NCI-H345 treated with DMSO at 0.1 percent for 48 hours (cell line): ENCODE data around the gene SLC27A1.
"Not testable (repeated sequence)": the region's sequence is repeated elsewhere in the genome, so short reads cannot be mapped to it uniquely, and the experiment has no call there.

Source experiments
- DNase-seq: peaks from one replicate; lab custom pipeline; 2025; ENCODE audit not compliant: unreplicated experiment; lab: John Stamatoyannopoulos, UW

The SLC27A1 gene

GRCh38 chr19:17510220-17510993, 40.1 kb downstream of the SLC27A1 start:
- DNase-seq, result no peak

- DNase-seq, result no peak
Observed at GRCh38 chr19:17511724-17512573, 41.6 kb downstream of the SLC27A1 start.

GRCh38 chr19:17512574-17512939, 42.2 kb downstream of the SLC27A1 start:
- DNase-seq, result no peak

- no peak for DNase-seq
Observed at GRCh38 chr19:17515408-17516149, 45.3 kb downstream of the SLC27A1 start.

GRCh38 chr19:17517898-17518297, 47.6 kb downstream of the SLC27A1 start:
- DNase-seq, result no peak

- not testable (repeated sequence) for DNase-seq
Observed at GRCh38 chr19:17518654-17519053, 48.3 kb downstream of the SLC27A1 start.

- no peak for DNase-seq
Observed at GRCh38 chr19:17519967-17520366, 49.6 kb downstream of the SLC27A1 start.

GRCh38 chr19:17520865-17521264, 50.5 kb downstream of the SLC27A1 start:
- DNase-seq, result no peak

GRCh38 chr19:17522988-17523872, 52.9 kb downstream of the SLC27A1 start:
- DNase-seq, result no peak

GRCh38 chr19:17524651-17525050, 54.3 kb downstream of the SLC27A1 start:
- DNase-seq, result no peak

- DNase-seq, result no peak
Observed at GRCh38 chr19:17525141-17525540, 54.8 kb downstream of the SLC27A1 start.

GRCh38 chr19:17526922-17527321, 56.6 kb downstream of the SLC27A1 start:
- no peak for DNase-seq

- DNase-seq, result no peak
Observed at GRCh38 chr19:17527326-17527725, 57.0 kb downstream of the SLC27A1 start.

- no peak for DNase-seq
Observed at GRCh38 chr19:17528610-17529009, 58.3 kb downstream of the SLC27A1 start.

- no peak for DNase-seq
Observed at GRCh38 chr19:17529239-17530158, 59.2 kb downstream of the SLC27A1 start.

GRCh38 chr19:17530586-17530985, 60.3 kb downstream of the SLC27A1 start:
- peak; percentile 11 for DNase-seq

GRCh38 chr19:17532116-17532515, 61.8 kb downstream of the SLC27A1 start:
- no peak for DNase-seq

GRCh38 chr19:17532557-17532956, 62.2 kb downstream of the SLC27A1 start:
- DNase-seq, result no peak

GRCh38 chr19:17534767-17535166, 64.4 kb downstream of the SLC27A1 start:
- DNase-seq, result no peak
